CD4-positive, alpha-beta memory T cell (primary cell): ENCODE data around the gene EXD2. TPM values are rescaled to one million over a fixed set of nuclear protein-coding genes. Genes with fewer than 3 reads are reported as not detected.
A peak's percentile ranks its signal among the peaks of the same experiment; 100 is the strongest.

ENCODE experiments used
- CTCF ChIA-PET: fragments of 350-600 bp; sonication (Branson Sonifier 250); formaldehyde crosslinking; loops from one replicate; lab custom pipeline; 2021; ENCODE audit warnings: inconsistent platforms; ENCODE audit not compliant: partially characterized antibody; lab: Charles Lee
- POLR2A ChIA-PET: fragments of 350-600 bp; sonication (Branson Sonifier 250); formaldehyde crosslinking; loops from one replicate; lab custom pipeline; 2021; ENCODE audit not compliant: partially characterized antibody; lab: Charles Lee
- DNase-seq, 5 donors: peaks; one replicate each; pipeline versions ENCODE4 v3.0.0 to v3.0.0-alpha.2; 2020 to 2022; ENCODE audit warnings: mixed read lengths in 1 of 5
- H3K27ac ChIP-seq: one replicate; pipeline ENCODE4 v1.7.0; 2013; ENCODE audit warnings: low read depth, low read length
- H3K27me3 ChIP-seq: 2 replicates; pipeline ENCODE4 v1.7.0; 2013; ENCODE audit warnings: mild to moderate bottlenecking, low read length, moderate library complexity; ENCODE audit not compliant: insufficient read depth
- H3K36me3 ChIP-seq: 2 replicates; pipeline ENCODE4 v1.7.0; 2013; ENCODE audit warnings: mild to moderate bottlenecking, low read length, moderate library complexity; ENCODE audit not compliant: insufficient read depth
- H3K4me1 ChIP-seq: 2 replicates; pipeline ENCODE4 v1.7.0; 2013; ENCODE audit warnings: mild to moderate bottlenecking, low read length, moderate library complexity; ENCODE audit not compliant: insufficient read depth
- H3K4me3 ChIP-seq, 2 donors: one replicate each; pipeline ENCODE4 v1.7.0; 2013; ENCODE audit warnings: low read length in 2 of 2, mild to moderate bottlenecking in 1 of 2
- H3K9me3 ChIP-seq, 2 donors: one replicate each; pipeline ENCODE4 v1.7.0; 2013; ENCODE audit warnings: low read length in 2 of 2, control low read depth in 1 of 2; ENCODE audit not compliant: control insufficient read depth in 1 of 2
- H3K27ac Mint-ChIP-seq, 7 donors: one replicate each; pipeline ENCODE4 v1.8.0; 2020 to 2021; ENCODE audit warnings: mixed read lengths in 7 of 7, mild to moderate bottlenecking in 6 of 7, inconsistent platforms in 3 of 7, moderate library complexity in 3 of 7
- H3K27me3 Mint-ChIP-seq, 2 donors: one replicate each; pipeline ENCODE4 v1.8.0; 2020 to 2021; ENCODE audit warnings: mixed read lengths in 2 of 2
- H3K36me3 Mint-ChIP-seq, 2 donors: one replicate each; pipeline ENCODE4 v1.8.0; 2020 to 2021; ENCODE audit warnings: mixed read lengths in 2 of 2, inconsistent platforms in 1 of 2, mild to moderate bottlenecking in 1 of 2
- H3K4me1 Mint-ChIP-seq, 4 donors: one replicate each; pipeline ENCODE4 v1.8.0; 2020 to 2021; ENCODE audit warnings: mixed read lengths in 4 of 4, mild to moderate bottlenecking in 1 of 4
- H3K4me3 Mint-ChIP-seq, 8 donors: one replicate each; pipeline ENCODE4 v1.8.0; 2020 to 2021; ENCODE audit warnings: mixed read lengths in 8 of 8, mild to moderate bottlenecking in 7 of 8, moderate library complexity in 6 of 8, inconsistent platforms in 3 of 8
- H3K9me3 Mint-ChIP-seq, 8 donors: one replicate each; pipeline ENCODE4 v1.8.0; 2020 to 2021; ENCODE audit warnings: mixed read lengths in 8 of 8, mild to moderate bottlenecking in 5 of 8, inconsistent platforms in 3 of 8, moderate library complexity in 1 of 8
- intact Hi-C: fragments of 100-400 bp; cut with micrococcal nuclease; formaldehyde crosslinking; loops from one replicate; pipeline ENCODE4 v1.15.1; 2023
- polyA plus RNA-seq, 2 donors: library from polyadenylated mRNA; unstranded; fragments of 300-500 nt; fragmentation: Illumina TruSeq; gene quantifications; one replicate each; pipeline ENCODE4 v1.2.3, GENCODE V29; 2021
- total RNA-seq, 2 experiments: library from RNA; stranded (reverse); gene quantifications; one replicate each; pipeline ENCODE4 v1.2.3, GENCODE V29; 2021

Gene EXD2
- total and polyA plus RNA-seq, 4 experiments from 2014 or later: 4.6 to 15.7 (median 11.6) TPM

DNA sequence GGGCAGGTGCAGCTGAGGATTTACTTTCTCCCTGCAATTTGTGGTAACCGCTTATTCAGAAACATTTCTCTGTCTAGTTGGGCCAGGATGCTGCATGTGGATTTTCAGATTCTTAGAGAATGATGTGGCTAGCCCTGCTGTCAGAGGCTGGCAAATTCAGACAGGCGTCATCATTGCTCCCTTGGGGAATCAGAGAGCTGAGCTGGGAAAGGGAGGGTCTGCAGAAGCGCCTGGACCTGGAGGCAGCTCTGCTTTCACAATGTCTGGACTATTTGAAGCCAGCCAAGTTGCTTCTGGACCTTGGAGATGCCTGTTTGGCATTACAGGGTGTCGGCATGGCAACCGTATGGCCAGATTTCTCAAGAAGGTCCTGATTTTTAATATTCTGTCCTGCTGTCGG is 72.1 kb downstream of the EXD2 start:
- H3K9me3 ChIP-seq: no peaks in the 10 kb centered on the region
- Mint-ChIP-seq H3K4me3 (peak overlapping the region in 1 of 8 donors; percentile 17), H3K27ac (no peak overlapping the region), H3K27me3 (peaks cover 28 to 39% of the 10 kb centered on the region in 2 donors), H3K36me3 (no peaks in the 10 kb centered on the region), H3K9me3 (no peaks in the 10 kb centered on the region), H3K4me1 (peaks cover 0 to 16% (median 3%) of the 10 kb centered on the region in 4 donors)
- no peak overlapping the region for H3K4me3 ChIP-seq
- no peaks in the 10 kb centered on the region for H3K36me3 ChIP-seq
- H3K27ac ChIP-seq: no peak overlapping the region
- CTCF ChIA-PET: interaction anchor here (1.9 kb wide), 1 partner anchor 21 kb away, joined by 7 read pairs; no protein-coding TSS in a partner anchor
- POLR2A ChIA-PET: no interaction called here
- H3K27me3 ChIP-seq: peaks cover 21% of the 10 kb centered on the region
- no peak for DNase-seq
- intact Hi-C loops: no loop called here
- H3K4me1 ChIP-seq: peaks cover 11% of the 10 kb centered on the region

DNA sequence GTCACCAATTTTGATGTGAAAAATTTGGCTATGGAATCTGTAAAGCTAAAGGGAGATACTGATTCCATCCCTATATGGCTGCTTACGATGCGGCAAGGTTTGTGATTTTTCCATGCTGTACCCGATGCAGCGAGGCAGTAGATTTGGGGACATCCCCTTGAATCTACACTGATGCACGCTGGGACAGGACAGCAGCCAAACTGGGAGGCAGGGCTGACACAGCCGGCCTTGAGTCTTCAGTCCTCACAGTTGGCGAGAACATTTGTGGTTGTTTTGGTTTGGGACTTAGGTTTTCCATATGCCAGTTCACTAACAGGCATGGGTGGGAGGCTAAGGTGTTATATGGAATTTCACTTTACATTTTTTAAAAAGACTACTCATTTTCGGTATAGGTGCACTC is 72.5 kb downstream of the EXD2 start:
- DNase-seq: no peak
- Mint-ChIP-seq H3K9me3 (no peaks in the 10 kb centered on the region), H3K36me3 (no peaks in the 10 kb centered on the region), H3K4me1 (peaks cover 0 to 16% (median 3%) of the 10 kb centered on the region in 4 donors), H3K27ac (no peak overlapping the region), H3K4me3 (peak overlapping the region in 1 of 8 donors; percentile 17), H3K27me3 (peaks cover 24 to 35% of the 10 kb centered on the region in 2 donors)
- no peak overlapping the region for H3K27ac ChIP-seq
- no peak overlapping the region for H3K4me3 ChIP-seq
- intact Hi-C loops: no loop called here
- peaks cover 17% of the 10 kb centered on the region for H3K27me3 ChIP-seq
- CTCF ChIA-PET: interaction anchor here (1.9 kb wide), 1 partner anchor 21 kb away, joined by 7 read pairs; no protein-coding TSS in a partner anchor
- H3K36me3 ChIP-seq: no peaks in the 10 kb centered on the region
- POLR2A ChIA-PET: no interaction called here
- H3K4me1 ChIP-seq: peaks cover 11% of the 10 kb centered on the region
- H3K9me3 ChIP-seq: no peaks in the 10 kb centered on the region

DNA sequence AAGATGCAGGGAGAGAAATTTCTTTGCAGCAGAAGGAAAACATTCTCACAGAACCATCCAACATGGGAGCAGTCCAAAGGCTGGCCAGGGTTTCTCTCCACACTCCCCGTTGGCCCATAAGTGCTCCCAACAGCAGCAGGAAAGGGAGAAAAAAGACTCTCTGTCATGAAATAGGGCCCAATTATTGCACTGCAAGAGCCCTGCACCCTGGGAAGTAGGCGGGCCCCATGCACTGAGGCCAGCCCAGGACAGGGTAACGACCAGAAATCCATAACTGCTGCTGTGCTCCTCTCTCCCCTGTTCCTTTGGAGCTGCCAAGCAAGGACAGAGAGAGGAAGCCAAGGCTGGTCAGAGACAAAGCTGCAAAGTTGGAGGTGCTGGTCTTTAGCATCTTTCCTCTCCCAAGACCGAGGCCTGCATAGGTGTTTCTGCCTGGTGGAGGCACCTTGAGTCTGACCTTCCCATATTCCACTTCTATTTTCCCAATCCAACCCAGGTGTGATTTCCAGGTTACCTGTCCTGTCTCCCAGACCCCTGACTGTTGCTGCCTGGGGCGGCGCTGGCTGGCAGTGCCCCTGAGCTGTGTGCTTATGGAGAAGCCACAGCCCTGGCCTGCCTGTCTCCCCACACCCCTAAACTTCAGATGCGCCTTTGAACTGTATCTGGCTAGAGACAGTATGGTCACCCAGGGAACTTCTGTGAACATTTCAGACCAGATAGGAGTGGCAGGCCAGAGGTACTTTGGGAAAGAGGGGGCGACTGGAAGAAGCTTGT is 75.5 kb downstream of the EXD2 start:
- Mint-ChIP-seq H3K27ac (no peak overlapping the region), H3K4me3 (no peak overlapping the region), H3K27me3 (peaks cover 13 to 24% of the 10 kb centered on the region in 2 donors), H3K36me3 (no peaks in the 10 kb centered on the region), H3K9me3 (no peaks in the 10 kb centered on the region), H3K4me1 (peaks cover 0 to 2% (median 0%) of the 10 kb centered on the region in 4 donors)
- peaks cover 6% of the 10 kb centered on the region for H3K27me3 ChIP-seq
- DNase-seq: no peak
- ChIA-PET CTCF (no interaction called here), POLR2A (no interaction called here)
- no peak overlapping the region for H3K4me3 ChIP-seq
- H3K36me3 ChIP-seq: no peaks in the 10 kb centered on the region
- no peak overlapping the region for H3K27ac ChIP-seq
- intact Hi-C loops: no loop called here
- H3K4me1 ChIP-seq: no peaks in the 10 kb centered on the region
- no peaks in the 10 kb centered on the region for H3K9me3 ChIP-seq

DNA sequence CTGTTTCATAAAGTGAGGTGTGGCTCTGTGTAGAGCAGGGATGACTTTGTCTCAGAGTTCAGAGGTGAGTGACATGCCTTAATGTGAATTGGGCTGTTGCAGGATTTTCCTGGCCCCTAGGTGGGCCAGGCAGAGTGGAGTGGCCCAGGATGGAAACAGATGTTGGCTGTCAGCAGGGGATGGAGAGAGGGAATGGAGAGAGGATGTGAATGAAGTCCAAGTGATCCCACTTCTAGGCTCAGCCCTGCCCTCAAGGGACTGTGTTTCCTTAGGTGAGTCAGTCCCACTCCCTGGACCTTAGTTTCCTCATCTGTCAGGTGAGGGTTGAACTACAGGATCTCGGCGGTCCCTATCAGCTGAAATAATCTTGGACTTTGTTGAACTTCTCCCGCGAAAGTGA is 76.2 kb downstream of the EXD2 start:
- H3K36me3 Mint-ChIP-seq: no peaks in the 10 kb centered on the region
- H3K36me3 ChIP-seq: no peaks in the 10 kb centered on the region
- no peak overlapping the region for H3K27ac Mint-ChIP-seq
- DNase-seq: no peak
- no peaks in the 10 kb centered on the region for H3K9me3 ChIP-seq
- no peak overlapping the region for H3K4me3 ChIP-seq
- POLR2A ChIA-PET: no interaction called here
- no peaks in the 10 kb centered on the region for H3K27me3 ChIP-seq
- H3K4me1 Mint-ChIP-seq: no peaks in the 10 kb centered on the region
- intact Hi-C loops: no loop called here
- peaks cover 6 to 18% of the 10 kb centered on the region in 2 donors for H3K27me3 Mint-ChIP-seq
- CTCF ChIA-PET: no interaction called here
- H3K4me3 Mint-ChIP-seq: no peak overlapping the region
- no peaks in the 10 kb centered on the region for H3K4me1 ChIP-seq
- no peaks in the 10 kb centered on the region for H3K9me3 Mint-ChIP-seq
- no peak overlapping the region for H3K27ac ChIP-seq

DNA sequence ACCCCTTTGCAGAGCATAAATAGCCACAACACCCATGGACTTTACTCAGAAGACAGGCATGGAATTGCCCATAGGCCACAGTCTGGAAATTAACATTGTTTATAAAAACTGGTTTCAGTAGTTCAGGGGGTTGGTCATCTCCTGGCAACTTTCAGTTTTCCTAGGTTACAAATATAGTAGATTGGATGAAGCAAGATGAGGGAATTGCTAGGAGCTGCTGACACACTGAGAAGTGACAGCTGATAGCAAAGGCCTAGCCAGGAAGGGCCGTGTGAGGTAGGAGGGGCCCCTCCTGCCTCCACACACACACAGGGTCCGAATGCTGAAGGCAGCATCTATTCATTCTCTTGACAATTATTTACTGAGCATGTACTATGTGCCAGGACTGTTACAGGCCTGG is 76.9 kb downstream of the EXD2 start:
- no peaks in the 10 kb centered on the region for H3K4me1 ChIP-seq
- no peak overlapping the region for H3K27ac ChIP-seq
- no peak overlapping the region for H3K4me3 ChIP-seq
- no peak overlapping the region for H3K27ac Mint-ChIP-seq
- intact Hi-C loops: no loop called here
- no peaks in the 10 kb centered on the region for H3K36me3 ChIP-seq
- H3K27me3 ChIP-seq: no peaks in the 10 kb centered on the region
- peaks cover 4 to 14% of the 10 kb centered on the region in 2 donors for H3K27me3 Mint-ChIP-seq
- ChIA-PET POLR2A (no interaction called here), CTCF (no interaction called here)
- no peaks in the 10 kb centered on the region for H3K9me3 ChIP-seq
- no peaks in the 10 kb centered on the region for H3K9me3 Mint-ChIP-seq
- no peak for DNase-seq
- H3K36me3 Mint-ChIP-seq: no peaks in the 10 kb centered on the region
- H3K4me3 Mint-ChIP-seq: no peak overlapping the region
- no peaks in the 10 kb centered on the region for H3K4me1 Mint-ChIP-seq

DNA sequence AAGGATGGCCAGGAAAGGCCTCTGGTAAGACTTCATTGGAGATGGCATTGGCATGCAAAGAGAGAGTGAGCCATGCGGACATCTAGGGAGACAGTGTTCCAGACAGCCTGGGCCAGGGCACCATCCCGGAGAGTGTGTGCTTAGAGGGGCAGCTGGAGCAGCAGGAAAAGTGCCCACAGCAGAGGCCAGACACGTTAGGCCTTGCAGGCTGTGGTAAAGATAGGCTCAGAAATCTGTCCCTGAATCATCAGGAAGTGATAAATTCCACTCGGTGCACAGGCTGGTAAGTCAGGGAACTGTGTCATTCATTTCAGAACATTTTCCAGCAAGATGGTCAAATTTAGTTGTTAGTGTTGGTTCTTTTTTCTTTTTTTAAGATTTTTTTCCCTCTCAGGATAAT is 77.5 kb downstream of the EXD2 start:
- ChIA-PET CTCF (no interaction called here), POLR2A (no interaction called here)
- Mint-ChIP-seq H3K27ac (no peak overlapping the region), H3K27me3 (peaks cover 5 to 12% of the 10 kb centered on the region in 2 donors), H3K4me3 (no peak overlapping the region), H3K4me1 (no peaks in the 10 kb centered on the region), H3K9me3 (no peaks in the 10 kb centered on the region), H3K36me3 (no peaks in the 10 kb centered on the region)
- no peak for DNase-seq
- Histone ChIP-seq H3K9me3 (no peaks in the 10 kb centered on the region), H3K36me3 (no peaks in the 10 kb centered on the region), H3K4me3 (no peak overlapping the region), H3K27ac (no peak overlapping the region), H3K4me1 (no peaks in the 10 kb centered on the region), H3K27me3 (no peaks in the 10 kb centered on the region)
- intact Hi-C loops: no loop called here

DNA sequence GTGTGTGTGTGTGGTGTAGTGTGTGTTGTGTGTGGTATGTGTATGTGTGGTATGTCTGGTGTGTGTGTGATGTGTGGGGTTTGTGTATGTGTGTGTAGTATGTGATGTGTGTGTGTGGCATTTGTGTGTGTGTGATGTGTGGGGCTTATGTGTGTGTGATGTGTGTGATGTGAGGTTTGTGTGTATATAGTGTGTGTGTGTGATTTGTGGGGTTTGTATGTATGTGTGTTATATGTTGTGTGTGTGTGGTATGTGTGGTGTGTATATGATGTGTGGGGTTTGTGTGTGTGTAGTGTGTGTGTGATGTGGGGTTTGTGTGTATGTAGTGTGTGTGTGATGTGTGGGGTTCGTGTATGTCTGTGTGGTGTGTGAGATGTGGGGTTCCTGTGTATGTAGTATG is 78.1 kb downstream of the EXD2 start:
- Histone ChIP-seq H3K9me3 (no peaks in the 10 kb centered on the region), H3K27me3 (no peaks in the 10 kb centered on the region), H3K4me3 (no peak overlapping the region), H3K4me1 (no peaks in the 10 kb centered on the region), H3K36me3 (no peaks in the 10 kb centered on the region), H3K27ac (no peak overlapping the region)
- intact Hi-C loops: no loop called here
- H3K9me3 Mint-ChIP-seq: no peaks in the 10 kb centered on the region
- no peaks in the 10 kb centered on the region for H3K36me3 Mint-ChIP-seq
- H3K27ac Mint-ChIP-seq: no peak overlapping the region
- DNase-seq: no peak
- no peaks in the 10 kb centered on the region for H3K4me1 Mint-ChIP-seq
- POLR2A ChIA-PET: no interaction called here
- CTCF ChIA-PET: interaction anchor here (0.6 kb wide), 1 partner anchor 8 kb away, joined by 3 read pairs; no protein-coding TSS in a partner anchor
- peaks cover 1 to 14% of the 10 kb centered on the region in 2 donors for H3K27me3 Mint-ChIP-seq
- H3K4me3 Mint-ChIP-seq: no peak overlapping the region
